Keratinocyte (primary cell): ENCODE data around the gene NBEA.

ENCODE experiments used
- EZH2 ChIP-seq: IDR thresholded peaks from one replicate; pipeline ENCODE4 v1.6.1; 2012; ENCODE audit warnings: inconsistent platforms, mild to moderate bottlenecking, low read length, moderate library complexity
- TF ChIP-seq, protein P1 (sequence below), 3 experiments: IDR thresholded peaks in 1 of 3; conservative IDR thresholded peaks in 1 of 3; optimal IDR thresholded peaks in 1 of 3; 2 replicates in 2 of 3; 3 replicates in 1 of 3; pipeline versions ENCODE3 to v1.5.1; 2011; ENCODE audit warnings: low read length in 3 of 3, mild to moderate bottlenecking in 3 of 3, moderate library complexity in 2 of 3, control low read depth in 1 of 3, inconsistent platforms in 1 of 3; ENCODE audit not compliant: insufficient read depth in 2 of 3; ENCODE audit errors: extremely low read depth in 1 of 3

DNA sequence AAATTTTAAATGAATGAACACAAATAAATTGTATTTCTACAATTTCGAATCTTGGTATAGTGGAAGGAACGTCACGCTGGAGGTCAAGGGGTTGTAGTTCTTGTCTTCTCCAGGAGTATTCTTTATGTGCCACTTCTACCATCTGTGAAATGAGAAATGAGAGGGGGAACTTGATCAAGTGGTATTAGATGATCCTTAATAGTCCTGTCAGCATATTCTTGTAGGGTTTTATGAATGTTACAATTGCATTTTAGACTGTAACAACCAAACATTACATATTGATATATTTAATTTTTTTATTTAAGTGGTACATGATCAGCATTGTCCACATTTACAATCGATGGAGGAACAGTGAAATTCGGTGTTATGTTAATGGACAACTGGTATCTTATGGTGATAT lies 113.6 kb downstream of the NBEA start:
- TF ChIP-seq, protein P1, sequence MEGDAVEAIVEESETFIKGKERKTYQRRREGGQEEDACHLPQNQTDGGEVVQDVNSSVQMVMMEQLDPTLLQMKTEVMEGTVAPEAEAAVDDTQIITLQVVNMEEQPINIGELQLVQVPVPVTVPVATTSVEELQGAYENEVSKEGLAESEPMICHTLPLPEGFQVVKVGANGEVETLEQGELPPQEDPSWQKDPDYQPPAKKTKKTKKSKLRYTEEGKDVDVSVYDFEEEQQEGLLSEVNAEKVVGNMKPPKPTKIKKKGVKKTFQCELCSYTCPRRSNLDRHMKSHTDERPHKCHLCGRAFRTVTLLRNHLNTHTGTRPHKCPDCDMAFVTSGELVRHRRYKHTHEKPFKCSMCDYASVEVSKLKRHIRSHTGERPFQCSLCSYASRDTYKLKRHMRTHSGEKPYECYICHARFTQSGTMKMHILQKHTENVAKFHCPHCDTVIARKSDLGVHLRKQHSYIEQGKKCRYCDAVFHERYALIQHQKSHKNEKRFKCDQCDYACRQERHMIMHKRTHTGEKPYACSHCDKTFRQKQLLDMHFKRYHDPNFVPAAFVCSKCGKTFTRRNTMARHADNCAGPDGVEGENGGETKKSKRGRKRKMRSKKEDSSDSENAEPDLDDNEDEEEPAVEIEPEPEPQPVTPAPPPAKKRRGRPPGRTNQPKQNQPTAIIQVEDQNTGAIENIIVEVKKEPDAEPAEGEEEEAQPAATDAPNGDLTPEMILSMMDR (optimal IDR thresholded peaks at IDR 0.05 in 1 of 3, IDR thresholded peaks at IDR 0.05 in 1 of 3, conservative IDR thresholded peaks at IDR 0.05 in 1 of 3; ENCODE audit: extremely low read depth in 1 of 3, insufficient read depth in 2 of 3, low read length in 3 of 3), result no peak
- TF ChIP-seq EZH2, result no peak
